GM21447 (cell line): ENCODE results near the gene DOCK3.
"Not testable (repeated sequence)": the region's sequence is repeated elsewhere in the genome, so short reads cannot be mapped to it uniquely, and the experiment has no call there.

Source experiments
- ATAC-seq: cut with Tn5 transposase; IDR thresholded peaks from one replicate; pipeline ENCODE4 v1.9.1; 2021; ENCODE audit not compliant: unreplicated experiment

Gene DOCK3

GRCh38 chr3:51191768-51192167, 517.0 kb downstream of the DOCK3 start:
- no peak for ATAC-seq

- ATAC-seq = no peak
These were observed 523.8 kb downstream of the DOCK3 start for GRCh38 chr3:51198477-51198876.

- ATAC-seq = not testable (repeated sequence)
These were observed 524.6 kb downstream of the DOCK3 start for GRCh38 chr3:51199296-51199695.

GRCh38 chr3:51216291-51216690, 541.6 kb downstream of the DOCK3 start:
- no peak for ATAC-seq

- ATAC-seq = no peak
These were observed 547.2 kb downstream of the DOCK3 start for GRCh38 chr3:51221959-51222358.

GRCh38 chr3:51224283-51224682, 549.6 kb downstream of the DOCK3 start:
- ATAC-seq = no peak

GRCh38 chr3:51224843-51225242, 550.1 kb downstream of the DOCK3 start:
- ATAC-seq = no peak

GRCh38 chr3:51242939-51243338, 568.2 kb downstream of the DOCK3 start:
- ATAC-seq = no peak

GRCh38 chr3:51243924-51244323, 569.2 kb downstream of the DOCK3 start:
- no peak for ATAC-seq

- no peak for ATAC-seq
These were observed 571.1 kb downstream of the DOCK3 start for GRCh38 chr3:51245867-51246266.

GRCh38 chr3:51257870-51258269, 583.1 kb downstream of the DOCK3 start:
- ATAC-seq = no peak

- ATAC-seq = not testable (repeated sequence)
These were observed 589.4 kb downstream of the DOCK3 start for GRCh38 chr3:51264166-51264565.

GRCh38 chr3:51268132-51268531, 593.4 kb downstream of the DOCK3 start:
- no peak for ATAC-seq

- no peak for ATAC-seq
These were observed 594.7 kb downstream of the DOCK3 start for GRCh38 chr3:51269466-51269865.

GRCh38 chr3:51270559-51270958, 595.8 kb downstream of the DOCK3 start:
- no peak for ATAC-seq

GRCh38 chr3:51271172-51271571, 596.4 kb downstream of the DOCK3 start:
- ATAC-seq = no peak

- ATAC-seq = no peak
These were observed 599.3 kb downstream of the DOCK3 start for GRCh38 chr3:51274052-51274451.

- ATAC-seq = no peak
These were observed 600.5 kb downstream of the DOCK3 start for GRCh38 chr3:51275111-51275805.

- ATAC-seq = no peak
These were observed 601.3 kb downstream of the DOCK3 start for GRCh38 chr3:51276046-51276445.

- ATAC-seq = no peak
These were observed 604.7 kb downstream of the DOCK3 start for GRCh38 chr3:51279448-51279847.

- no peak for ATAC-seq
These were observed 605.4 kb downstream of the DOCK3 start for GRCh38 chr3:51280176-51280575.

- ATAC-seq = no peak
These were observed 608.2 kb downstream of the DOCK3 start for GRCh38 chr3:51282931-51283330.

GRCh38 chr3:51283421-51283820, 608.7 kb downstream of the DOCK3 start:
- no peak for ATAC-seq
